SK-N-MC (cell line): Measurements from ENCODE around the gene CRAT.

Experiments used
- DNase-seq: peaks from one replicate; pipeline ENCODE4 v3.0.0-alpha.2; 2011; ENCODE audit warnings: low read depth, low spot score
- H3K27ac ChIP-seq: fragments of 200-600 bp; sonication (generic); 2 replicates; pipeline ENCODE4 v1.5.1; 2016; ENCODE audit warnings: mixed run types
- H3K36me3 ChIP-seq: fragments of 200-600 bp; sonication (generic); 2 replicates; pipeline ENCODE4 v1.6.1; 2017; ENCODE audit warnings: antibody characterized with exemption, low read length, mixed read lengths; ENCODE audit not compliant: insufficient read depth
- H3K4me3 ChIP-seq: fragments of 200-600 bp; sonication (generic); 2 replicates; pipeline ENCODE4 v1.5.1; 2016
- H3K9ac ChIP-seq: fragments of 200-600 bp; sonication (generic); 2 replicates; pipeline ENCODE4 v1.8.0; 2017; ENCODE audit warnings: mixed run types, mixed read lengths; ENCODE audit not compliant: insufficient read length
- H3K9me3 ChIP-seq: fragments of 200-600 bp; sonication (generic); 2 replicates; pipeline ENCODE4 v1.6.1; 2017; ENCODE audit warnings: low read depth, mild to moderate bottlenecking, antibody characterized with exemption, low read length, moderate library complexity, mixed read lengths
- EZH2 ChIP-seq: fragments of 200-600 bp; sonication (generic); IDR thresholded peaks from one replicate; pipeline ENCODE4 v1.6.1; 2017; ENCODE audit warnings: antibody characterized with exemption
- FOXP2 ChIP-seq: optimal IDR thresholded peaks from 2 replicates; pipeline ENCODE3; 2011; ENCODE audit warnings: mild to moderate bottlenecking, moderate library complexity; ENCODE audit not compliant: insufficient read depth; ENCODE audit errors: extremely low read length, control extremely low read depth
- POLR2AphosphoS5 ChIP-seq: IDR thresholded peaks from 2 replicates; pipeline ENCODE4 v1.6.1; 2012; ENCODE audit warnings: mild to moderate bottlenecking, low read depth, low read length, borderline replicate concordance

Gene CRAT

DNA sequence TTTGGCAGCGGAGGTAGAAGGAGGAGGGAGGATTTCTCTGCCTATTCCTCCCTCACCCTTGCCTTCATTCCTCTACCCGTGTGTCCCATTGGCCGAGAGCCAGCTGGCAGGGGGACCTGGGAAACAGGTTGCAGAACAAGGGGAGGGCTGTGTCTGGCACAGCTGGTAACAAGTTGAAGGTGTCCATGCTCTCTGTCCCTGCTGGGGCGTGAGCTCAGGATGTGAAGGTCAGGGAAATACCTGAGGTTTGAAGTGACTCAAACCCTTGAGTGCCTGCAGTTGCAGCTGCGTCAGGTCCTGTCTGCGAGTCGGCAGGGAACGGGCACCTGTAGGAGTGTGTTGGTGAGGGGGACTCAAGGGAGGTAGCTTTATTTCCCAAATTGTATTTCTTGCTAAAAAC is 58.0 kb downstream of the CRAT start:
- Histone ChIP-seq H3K9me3 (no peaks in the 10 kb centered on the region), H3K36me3 (no peaks in the 10 kb centered on the region), H3K27ac (no peak overlapping the region), H3K4me3 (no peak overlapping the region), H3K9ac (no peak overlapping the region)
- no peak for DNase-seq
- TF ChIP-seq FOXP2 (no peak), POLR2AphosphoS5 (no peak), EZH2 (no peak)
